WTC11 (cell line): ENCODE data around the gene KCNMB3. TPM values are rescaled to one million over a fixed set of nuclear protein-coding genes. Genes with fewer than 3 reads are reported as not detected.

Experiments
- ATAC-seq: fragments of 200-7000 bp; cut with Tn5 transposase; 2 replicates; pipeline ENCODE4 v1.10.0; 2021; ENCODE audit warnings: mild to moderate bottlenecking, moderate library complexity
- CTCF ChIA-PET: fragments of 300-600 bp; sonication (Branson Sonifier 250); formaldehyde crosslinking; loops from one replicate; lab custom pipeline; 2021; ENCODE audit warnings: antibody characterized with exemption; lab: Charles Lee
- POLR2A ChIA-PET: fragments of 350-600 bp; sonication (Branson Sonifier 250); formaldehyde crosslinking; loops from one replicate; lab custom pipeline; 2021; ENCODE audit warnings: antibody characterized with exemption; lab: Charles Lee
- DNase-seq: peaks from one replicate; pipeline ENCODE4 v3.0.0; 2021; ENCODE audit warnings: low spot score
- H3K27ac Mint-ChIP-seq: 2 replicates; pipeline ENCODE4 v1.8.0; 2021; ENCODE audit warnings: mixed read lengths
- H3K27me3 Mint-ChIP-seq: 2 replicates; pipeline ENCODE4 v1.8.0; 2021; ENCODE audit warnings: low read depth, mild to moderate bottlenecking, moderate library complexity, mixed read lengths
- H3K36me3 Mint-ChIP-seq: 2 replicates; pipeline ENCODE4 v1.8.0; 2021; ENCODE audit warnings: mixed read lengths
- H3K4me1 Mint-ChIP-seq: 2 replicates; pipeline ENCODE4 v1.8.0; 2022; ENCODE audit warnings: mixed read lengths
- H3K4me3 Mint-ChIP-seq: 2 replicates; pipeline ENCODE4 v1.8.0; 2021; ENCODE audit warnings: mild to moderate bottlenecking, moderate library complexity, mixed read lengths
- H3K9me3 Mint-ChIP-seq: 2 replicates; pipeline ENCODE4 v1.8.0; 2021; ENCODE audit warnings: mixed read lengths
- ATF1 ChIP-seq: sonication (generic); formaldehyde crosslinking; IDR thresholded peaks from 2 replicates; pipeline ENCODE4 v1.8.1; 2023; ENCODE audit warnings: mild to moderate bottlenecking, moderate library complexity, missing genetic modification reagents
- ATF6 ChIP-seq: sonication (generic); formaldehyde crosslinking; IDR thresholded peaks from 2 replicates; pipeline ENCODE4 v1.8.1; 2023; ENCODE audit warnings: mild to moderate bottlenecking, missing genetic modification reagents
- E2F4 ChIP-seq: sonication (generic); formaldehyde crosslinking; IDR thresholded peaks from 2 replicates; pipeline ENCODE4 v1.8.1; 2022; ENCODE audit warnings: low read depth, mild to moderate bottlenecking, moderate library complexity, missing genetic modification reagents, borderline replicate concordance
- HMGXB4 ChIP-seq: sonication (generic); formaldehyde crosslinking; IDR thresholded peaks from 2 replicates; pipeline ENCODE4 v1.8.1; 2023; ENCODE audit warnings: mild to moderate bottlenecking, moderate library complexity, missing genetic modification reagents
- PREB ChIP-seq: sonication (generic); formaldehyde crosslinking; IDR thresholded peaks from 2 replicates; pipeline ENCODE4 v1.8.1; 2022; ENCODE audit warnings: mild to moderate bottlenecking, missing genetic modification reagents, moderate library complexity, borderline replicate concordance
- RELA ChIP-seq: sonication (generic); formaldehyde crosslinking; IDR thresholded peaks from 2 replicates; pipeline ENCODE4 v1.8.1; 2022; ENCODE audit warnings: missing genetic modification reagents, mild to moderate bottlenecking, borderline replicate concordance
- RORB ChIP-seq: fragments of 250-450 bp; sonication (Bioruptor Pico); IDR thresholded peaks from 2 replicates; pipeline ENCODE4 v1.9.0; 2021; ENCODE audit warnings: mild to moderate bottlenecking
- SMAD4 ChIP-seq: sonication (generic); formaldehyde crosslinking; IDR thresholded peaks from 2 replicates; pipeline ENCODE4 v1.8.0; 2022; ENCODE audit warnings: mild to moderate bottlenecking, missing genetic modification reagents
- TP53 ChIP-seq: sonication (generic); formaldehyde crosslinking; IDR thresholded peaks from 2 replicates; pipeline ENCODE4 v1.8.1; 2023; ENCODE audit warnings: mild to moderate bottlenecking, missing genetic modification reagents
- ZBTB43 ChIP-seq: sonication (generic); formaldehyde crosslinking; IDR thresholded peaks from 2 replicates; pipeline ENCODE4 v1.8.1; 2023; ENCODE audit warnings: mild to moderate bottlenecking, missing genetic modification reagents
- ZMAT4 ChIP-seq: fragments of 250-450 bp; sonication (Bioruptor Pico); IDR thresholded peaks from 2 replicates; pipeline ENCODE4 v1.9.0; 2021; ENCODE audit warnings: mild to moderate bottlenecking
- ZNF263 ChIP-seq: sonication (generic); formaldehyde crosslinking; IDR thresholded peaks from 2 replicates; pipeline ENCODE4 v1.8.1; 2022; ENCODE audit warnings: low read depth, mild to moderate bottlenecking, moderate library complexity, missing genetic modification reagents
- ZNF281 ChIP-seq: sonication (generic); formaldehyde crosslinking; IDR thresholded peaks from 2 replicates; pipeline ENCODE4 v1.8.0; 2023; ENCODE audit warnings: mild to moderate bottlenecking, missing genetic modification reagents
- ZNF423 ChIP-seq: fragments of 250-450 bp; sonication (Bioruptor Pico); IDR thresholded peaks from 2 replicates; pipeline ENCODE4 v2.1.2; 2022; ENCODE audit warnings: mild to moderate bottlenecking, moderate library complexity
- total RNA-seq: library from RNA; stranded (reverse); gene quantifications from 3 replicates; pipeline ENCODE4 v1.2.3, GENCODE V29; 2021

KCNMB3 gene
- total RNA-seq, 1 experiment from 2014 or later: 1.7 TPM

GRCh38 chr3:179264449-179264848 lies 13.5 kb upstream of the KCNMB3 start (continued):
- no peak for TF ChIP-seq ATF6 (CRISPR knock-in tag)
- TF ChIP-seq ATF1 (CRISPR knock-in tag): no peak
- no peak for TF ChIP-seq HMGXB4 (CRISPR knock-in tag)
- TF ChIP-seq ZNF281: no peak
- no peak for TF ChIP-seq ZNF423
- TF ChIP-seq ZMAT4 (CRISPR knock-in tag): no peak
- TF ChIP-seq RELA (CRISPR knock-in tag): no peak

- POLR2A ChIA-PET: no interaction called here
- peaks cover 25% of the 10 kb centered on the region for H3K9me3 Mint-ChIP-seq
- DNase-seq: no peak
- CTCF ChIA-PET: interaction anchor here (1.9 to 2.8 kb wide), 2 partner anchors 9 to 59 kb away, joined by 6 to 7 read pairs; no protein-coding TSS in a partner anchor
- H3K27ac Mint-ChIP-seq: no peak overlapping the region
- TF ChIP-seq ZNF281 (no peak), ZNF423 (no peak), E2F4 (no peak), TP53 (no peak), PREB (no peak), ZNF263 (CRISPR knock-in tag) (no peak), RELA (CRISPR knock-in tag) (no peak), RORB (CRISPR knock-in tag) (no peak), SMAD4 (no peak), ZBTB43 (CRISPR knock-in tag) (no peak)
- peaks cover 23% of the 10 kb centered on the region for H3K36me3 Mint-ChIP-seq
- H3K27me3 Mint-ChIP-seq: peaks cover 34% of the 10 kb centered on the region
- H3K4me3 Mint-ChIP-seq: no peak overlapping the region
- ATAC-seq: no peak
- no peaks in the 10 kb centered on the region for H3K4me1 Mint-ChIP-seq
Measured at GRCh38 chr3:179263134-179263533, 12.2 kb upstream of the KCNMB3 start.
